H1 (cell line): Measurements from ENCODE around the gene CDK12. TPM values are rescaled to one million over a fixed set of nuclear protein-coding genes. Genes with fewer than 3 reads are reported as not detected.

Experiments
- BACH1 ChIP-seq: IDR thresholded peaks from 2 replicates; pipeline ENCODE4 v1.6.1; 2012; ENCODE audit warnings: low read length, improper control_type of control experiment
- EP300 ChIP-seq, 2 experiments: IDR thresholded peaks; 1 replicate in 1 of 2; 2 replicates in 1 of 2; pipeline ENCODE4 v1.6.1; 2011 to 2012; ENCODE audit warnings: low read depth in 2 of 2, low read length in 2 of 2, mild to moderate bottlenecking in 2 of 2, borderline replicate concordance in 1 of 2, inconsistent platforms in 1 of 2, moderate library complexity in 1 of 2
- polyA plus RNA-seq, 7 experiments: library from polyadenylated mRNA; depleted of rRNA in 3 of 7; stranded (reverse) in 5 of 7; unstranded in 2 of 7; fragments of >200 nt in 5 of 7; fragments of 200-250 nt in 2 of 7; gene quantifications; 1 replicate in 5 of 7; 2 replicates in 1 of 7; 4 replicates in 1 of 7; pipeline versions ENCODE4 v1.2.1 to v1.2.3, GENCODE V29; 2011 to 2013; ENCODE audit warnings: missing spikeins in 2 of 7, mixed read lengths in 2 of 7
- total RNA-seq: library from RNA; stranded (reverse); fragmentation: NEBNext Ultra II Directional; extraction: Animal tissue kit (Norgen Biotek cat#: 25700); gene quantifications from 2 replicates; pipeline ENCODE4 v1.2.1, GENCODE V29; 2021
- TF ChIP-seq, protein P1 (sequence below): IDR thresholded peaks from 2 replicates; pipeline ENCODE4 v1.6.1; 2012; ENCODE audit warnings: low read length, inconsistent platforms

CDK12 gene
- total and polyA plus RNA-seq, 2 of the 8 experiments (the other 6 are each of a cell fraction or from before 2014, with no cell fraction given): 14.8 to 70.3 TPM

DNA sequence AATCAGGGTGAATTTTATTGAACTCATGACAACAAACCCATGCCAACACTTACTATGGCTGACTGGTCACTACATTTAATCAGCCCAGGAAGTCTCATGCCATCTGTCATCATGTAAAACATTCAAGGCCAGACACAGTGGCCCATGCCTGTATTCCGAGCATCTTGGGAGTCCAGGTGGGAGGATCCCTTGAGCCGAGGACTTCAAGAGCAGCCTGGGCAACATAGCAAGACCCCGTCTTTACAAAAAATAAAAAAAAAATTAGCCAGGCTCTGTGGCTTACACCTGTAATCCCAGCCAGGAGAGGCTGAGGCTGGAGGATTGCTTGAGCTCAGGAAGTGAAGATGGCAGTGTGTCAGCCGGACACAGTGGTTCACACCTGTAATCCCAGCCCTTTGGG lies 5.4 kb upstream of the CDK12 start (continued):
- TF ChIP-seq BACH1 (no peak), EP300 (IDR thresholded peaks at IDR 0.05; ENCODE audit: borderline replicate concordance in 1 of 2, low read depth in 2 of 2, low read length in 2 of 2) (no peak)
- TF ChIP-seq, protein P1, sequence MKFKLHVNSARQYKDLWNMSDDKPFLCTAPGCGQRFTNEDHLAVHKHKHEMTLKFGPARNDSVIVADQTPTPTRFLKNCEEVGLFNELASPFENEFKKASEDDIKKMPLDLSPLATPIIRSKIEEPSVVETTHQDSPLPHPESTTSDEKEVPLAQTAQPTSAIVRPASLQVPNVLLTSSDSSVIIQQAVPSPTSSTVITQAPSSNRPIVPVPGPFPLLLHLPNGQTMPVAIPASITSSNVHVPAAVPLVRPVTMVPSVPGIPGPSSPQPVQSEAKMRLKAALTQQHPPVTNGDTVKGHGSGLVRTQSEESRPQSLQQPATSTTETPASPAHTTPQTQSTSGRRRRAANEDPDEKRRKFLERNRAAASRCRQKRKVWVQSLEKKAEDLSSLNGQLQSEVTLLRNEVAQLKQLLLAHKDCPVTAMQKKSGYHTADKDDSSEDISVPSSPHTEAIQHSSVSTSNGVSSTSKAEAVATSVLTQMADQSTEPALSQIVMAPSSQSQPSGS: no peak
